ENCODE results near the gene RPL36A. TPM values are rescaled to one million over a fixed set of nuclear protein-coding genes. Genes with fewer than 3 reads are reported as not detected.

Gene RPL36A
- total and polyA plus RNA-seq, 9 of the 15 experiments (the other 6 are each of a cell fraction or from before 2014, with no cell fraction given) = 412 to 4,539 (median 3,209) TPM

- no TSS peak for BruUV-seq (replicated peaks)
- TF ChIP-seq USF1 (CRISPR knock-in tag; IDR thresholded peaks at IDR 0.05) (no peak), HNRNPK (IDR thresholded peaks at IDR 0.05; ENCODE audit: low read depth, low read length, poor library complexity, severe bottlenecking) (no peak), HOXB6 (CRISPR knock-in tag; IDR thresholded peaks at IDR 0.05; ENCODE audit: borderline replicate concordance) (no peak), CBFA2T2 (conservative IDR thresholded peaks at IDR 0.05) (no peak), AFF4 (CRISPR knock-in tag; IDR thresholded peaks at IDR 0.05) (no peak), RBM14 (IDR thresholded peaks at IDR 0.05; ENCODE audit: borderline replicate concordance, insufficient read depth, low read depth, low read length) (no peak), ETS2 (tag; IDR thresholded peaks at IDR 0.05; ENCODE audit: borderline replicate concordance, poor library complexity, severe bottlenecking) (no peak), BRD9 (IDR thresholded peaks at IDR 0.05; ENCODE audit: low read depth, partially characterized antibody) (no peak), FOXJ3 (CRISPR knock-in tag; IDR thresholded peaks at IDR 0.05) (no peak)
- H3K36me3 ChIP-seq (ENCODE audit: control insufficient read depth, insufficient read depth, low read length) = peaks cover 57% of the 10 kb centered on the region
- H3K9me3 ChIP-seq (replicated peaks; ENCODE audit: control insufficient read depth, insufficient read depth, low read depth, low read length) = no peaks in the 10 kb centered on the region
- H3K79me2 ChIP-seq (ENCODE audit: control insufficient read depth, insufficient read depth, low read length) = no peaks in the 10 kb centered on the region
- no peak for DNase-seq (ENCODE audit: extremely low read depth in 1 of 4, low spot score in 3 of 4)
- intact Hi-C loops (cut with micrococcal nuclease) (no loop called here), in situ Hi-C loops (cut with MboI) (no loop called here)
- H3K4me3 ChIP-seq = no peak overlapping the region
- no peak overlapping the region for H3K4me2 ChIP-seq (ENCODE audit: insufficient read depth, low read length)
- no peak overlapping the region for H2AFZ ChIP-seq (ENCODE audit: low read depth, low read length)
- H3K27me3 ChIP-seq (ENCODE audit: control insufficient read depth in 2 of 2, insufficient read depth in 2 of 2, low read length in 2 of 2) = no peaks in the 10 kb centered on the region
- CTCF ChIA-PET (ENCODE audit: low intra/inter-chr PET ratio) = no interaction called here
- H3K9ac ChIP-seq (ENCODE audit: insufficient read depth in 1 of 2, low read depth in 2 of 2, low read length in 2 of 2) = no peak overlapping the region
- 100% methylated on average over 1 of the region's 1 CpG for WGBS (ENCODE audit: insufficient coverage, low coverage, missing lambda C conversion rate)
- peaks cover 0 to 4% of the 10 kb centered on the region in 2 experiments; a peak in 3 of 5 replicates for H3K4me1 ChIP-seq (replicated peaks in 1 of 2; ENCODE audit: control insufficient read depth in 2 of 2, insufficient read depth in 2 of 2, low read length in 2 of 2)
- POLR2A ChIA-PET = interaction anchor here (0.7 kb wide), 1 partner anchor 18 kb away, joined by 4 read pairs; no protein-coding TSS in a partner anchor
- no peak for FAIRE-seq
- no peak for ATAC-seq
- no peaks in the 10 kb centered on the region for H4K20me1 ChIP-seq (replicated peaks; ENCODE audit: control insufficient read depth, insufficient read depth, low read length)
- no peaks in the 10 kb centered on the region for H3K9me1 ChIP-seq (ENCODE audit: control insufficient read depth, insufficient read depth, low read length)
- no peak overlapping the region for H3K27ac ChIP-seq (ENCODE audit: extremely low read depth, low read depth, low read length)
Measured at GRCh38 chrX:101365301-101365795, 25.5 kb upstream of the RPL36A start.

All from K562 (cell line).